ENCODE data around the gene GTF3A.

Gene GTF3A

GRCh38 chr13:27461940-27462584, 37.6 kb downstream of the GTF3A start:
- no peak for DNase-seq (ENCODE audit: low read depth)
- no peak overlapping the region for H3K4me3 ChIP-seq (ENCODE audit: low read length)
- no peak for TF ChIP-seq CTCF (IDR thresholded peaks at IDR 0.05; ENCODE audit: insufficient read depth, low read depth, low read length, missing control alignments)

- no peak for DNase-seq (ENCODE audit: low read depth)
- no peak for TF ChIP-seq CTCF (IDR thresholded peaks at IDR 0.05; ENCODE audit: insufficient read depth, low read depth, low read length, missing control alignments)
- H3K4me3 ChIP-seq (ENCODE audit: low read length): no peak overlapping the region
Observed at GRCh38 chr13:27463500-27463899, 39.1 kb downstream of the GTF3A start.

- DNase-seq (ENCODE audit: low read depth): peak; percentile 13
- no peak for TF ChIP-seq CTCF (IDR thresholded peaks at IDR 0.05; ENCODE audit: insufficient read depth, low read depth, low read length, missing control alignments)
- H3K4me3 ChIP-seq (ENCODE audit: low read length): no peak overlapping the region
Observed at GRCh38 chr13:27465611-27466010, 41.2 kb downstream of the GTF3A start.

GRCh38 chr13:27466513-27466912, 42.1 kb downstream of the GTF3A start:
- no peak overlapping the region for H3K4me3 ChIP-seq (ENCODE audit: low read length)
- TF ChIP-seq CTCF (IDR thresholded peaks at IDR 0.05; ENCODE audit: insufficient read depth, low read depth, low read length, missing control alignments): no peak
- DNase-seq (ENCODE audit: low read depth): no peak

GRCh38 chr13:27470075-27470820, 45.8 kb downstream of the GTF3A start:
- H3K4me3 ChIP-seq (ENCODE audit: low read length): no peak overlapping the region
- DNase-seq (ENCODE audit: low read depth): no peak
- no peak for TF ChIP-seq CTCF (IDR thresholded peaks at IDR 0.05; ENCODE audit: insufficient read depth, low read depth, low read length, missing control alignments)

GRCh38 chr13:27472441-27472840, 48.0 kb downstream of the GTF3A start:
- no peak overlapping the region for H3K4me3 ChIP-seq (ENCODE audit: low read length)
- peak; percentile 44 for DNase-seq (ENCODE audit: low read depth)
- TF ChIP-seq CTCF (IDR thresholded peaks at IDR 0.05; ENCODE audit: insufficient read depth, low read depth, low read length, missing control alignments): no peak

All from epithelial cell of esophagus (primary cell).